C4-2B (cell line): ENCODE data around the gene DHX38.

Experiments
- CTCF ChIP-seq: fragments of 450-650 bp; conservative IDR thresholded peaks from 2 replicates; pipeline ENCODE4 v1.5.1; 2017; ENCODE audit warnings: mild to moderate bottlenecking
- ZFX ChIP-seq: fragments of 450-650 bp; IDR thresholded peaks from 2 replicates; pipeline ENCODE4 v1.6.1; 2017

- TF ChIP-seq CTCF = no peak
- TF ChIP-seq ZFX = no peak
Observed at GRCh38 chr16:72139908-72140307, 46.3 kb downstream of the DHX38 start.
